Activated CD8-positive, alpha-beta T cell treated with anti-CD3 and anti-CD28 coated beads, Interleukin-2, amount 10 ng/mL, durations not matched to agents 7 days and 5 days (primary cell): Measurements from ENCODE around the gene LGI4. TPM values are rescaled to one million over a fixed set of nuclear protein-coding genes. Genes with fewer than 3 reads are reported as not detected.

Source experiments
- ATAC-seq: fragments of 150-1000 bp; cut with Tn5 transposase; one replicate; pipeline ENCODE4 v1.10.0; 2021; ENCODE audit warnings: moderate library complexity
- CTCF ChIA-PET: fragments of 350-600 bp; sonication (Branson Sonifier 250); formaldehyde crosslinking; loops from one replicate; lab custom pipeline; 2021; ENCODE audit warnings: antibody characterized with exemption; lab: Charles Lee
- POLR2A ChIA-PET: fragments of 350-600 bp; sonication (Branson Sonifier 250); formaldehyde crosslinking; loops from one replicate; lab custom pipeline; 2021; ENCODE audit warnings: antibody characterized with exemption; lab: Charles Lee
- DNase-seq: peaks from one replicate; pipeline ENCODE4 v3.0.0-alpha.2; 2020
- H3K27ac Mint-ChIP-seq: one replicate; pipeline ENCODE4 v1.8.0; 2021; ENCODE audit warnings: mild to moderate bottlenecking, mixed read lengths
- H3K27me3 Mint-ChIP-seq: one replicate; pipeline ENCODE4 v1.8.0; 2021; ENCODE audit warnings: low read depth, mixed read lengths
- H3K36me3 Mint-ChIP-seq: one replicate; pipeline ENCODE4 v1.8.0; 2021; ENCODE audit warnings: low read depth, mixed read lengths
- H3K4me1 Mint-ChIP-seq: one replicate; pipeline ENCODE4 v1.8.0; 2021; ENCODE audit warnings: low read depth, mixed read lengths
- H3K4me3 Mint-ChIP-seq: one replicate; pipeline ENCODE4 v1.8.0; 2021; ENCODE audit warnings: mild to moderate bottlenecking, mixed read lengths
- H3K9me3 Mint-ChIP-seq: one replicate; pipeline ENCODE4 v1.8.0; 2022; ENCODE audit warnings: mixed read lengths; ENCODE audit not compliant: insufficient read depth
- total RNA-seq, 2 experiments: library from RNA; stranded (reverse); gene quantifications; one replicate each; pipeline ENCODE4 v1.2.3, GENCODE V29; 2021

LGI4 gene
- total RNA-seq, 2 experiments from 2014 or later = 0.13 TPM

GRCh38 chr19:35128398-35129057, 6.3 kb downstream of the LGI4 start:
- ATAC-seq (no peak), DNase-seq (no peak)
- no peaks in the 10 kb centered on the region for H3K36me3 Mint-ChIP-seq
- ChIA-PET POLR2A (interaction anchor here (1.2 kb wide), 1 partner anchor 12 kb away, joined by 3 read pairs; no protein-coding TSS in a partner anchor), CTCF (interaction anchor here (1.6 kb wide), 1 partner anchor 62 kb away, joined by 4 read pairs; no protein-coding TSS in a partner anchor)
- H3K4me1 Mint-ChIP-seq = peaks cover 13% of the 10 kb centered on the region
- no peaks in the 10 kb centered on the region for H3K27me3 Mint-ChIP-seq
- no peak overlapping the region for H3K27ac Mint-ChIP-seq
- no peak overlapping the region for H3K4me3 Mint-ChIP-seq
- no peaks in the 10 kb centered on the region for H3K9me3 Mint-ChIP-seq

GRCh38 chr19:35127871-35128270, 7.0 kb downstream of the LGI4 start:
- POLR2A ChIA-PET = interaction anchor here (1.2 kb wide), 1 partner anchor 11 kb away, joined by 3 read pairs; no protein-coding TSS in a partner anchor
- no peak for ATAC-seq
- H3K36me3 Mint-ChIP-seq = no peaks in the 10 kb centered on the region

GRCh38 chr19:35126624-35126959, 8.3 kb downstream of the LGI4 start:
- Mint-ChIP-seq H3K36me3 (no peaks in the 10 kb centered on the region), H3K4me1 (peaks cover 13% of the 10 kb centered on the region), H3K27ac (no peak overlapping the region), H3K4me3 (no peak overlapping the region), H3K27me3 (no peaks in the 10 kb centered on the region), H3K9me3 (no peaks in the 10 kb centered on the region)
- DNase-seq (no peak), ATAC-seq (no peak)
- CTCF ChIA-PET = interaction anchor here (1.1 to 1.2 kb wide), 2 partner anchors 11 to 15 kb away, joined by 3 to 4 read pairs; no protein-coding TSS in a partner anchor
- POLR2A ChIA-PET = no interaction called here

More at GRCh38 chr19:35127871-35128270, 7.0 kb downstream of the LGI4 start:
- CTCF ChIA-PET = interaction anchor here (0.9 to 1.6 kb wide), 2 partner anchors 8 to 61 kb away, joined by 4 read pairs; no protein-coding TSS in a partner anchor
- DNase-seq = no peak
- peaks cover 13% of the 10 kb centered on the region for H3K4me1 Mint-ChIP-seq
- no peak overlapping the region for H3K4me3 Mint-ChIP-seq
- H3K9me3 Mint-ChIP-seq = no peaks in the 10 kb centered on the region
- no peaks in the 10 kb centered on the region for H3K27me3 Mint-ChIP-seq
- no peak overlapping the region for H3K27ac Mint-ChIP-seq

- H3K27ac Mint-ChIP-seq = peak overlapping the region; percentile 11
- no peaks in the 10 kb centered on the region for H3K27me3 Mint-ChIP-seq
- POLR2A ChIA-PET = no interaction called here
- H3K4me1 Mint-ChIP-seq = peaks cover 13% of the 10 kb centered on the region
- H3K36me3 Mint-ChIP-seq = no peaks in the 10 kb centered on the region
- no peak for ATAC-seq
- H3K4me3 Mint-ChIP-seq = no peak overlapping the region
- CTCF ChIA-PET = interaction anchor here (1.1 to 1.2 kb wide), 2 partner anchors 12 to 16 kb away, joined by 3 to 4 read pairs; no protein-coding TSS in a partner anchor
- H3K9me3 Mint-ChIP-seq = no peaks in the 10 kb centered on the region
- DNase-seq = no peak
These were observed 8.9 kb downstream of the LGI4 start for GRCh38 chr19:35125749-35126623.

- Mint-ChIP-seq H3K27ac (no peak overlapping the region), H3K9me3 (no peaks in the 10 kb centered on the region), H3K4me3 (no peak overlapping the region), H3K36me3 (no peaks in the 10 kb centered on the region), H3K27me3 (no peaks in the 10 kb centered on the region), H3K4me1 (peaks cover 13% of the 10 kb centered on the region)
- POLR2A ChIA-PET = no interaction called here
- ATAC-seq (no peak), DNase-seq (no peak)
- CTCF ChIA-PET = interaction anchor here (1.4 to 1.6 kb wide), 2 partner anchors 59 to 81 kb away, joined by 8 to 9 read pairs; no protein-coding TSS in a partner anchor
These were observed 9.6 kb downstream of the LGI4 start for GRCh38 chr19:35125270-35125717.

- ChIA-PET POLR2A (no interaction called here), CTCF (interaction anchor here (1.0 to 1.6 kb wide), 6 partner anchors 10 to 80 kb away, joined by 3 to 9 read pairs (median 7); partner anchors contain the start of gene LGI4)
- H3K9me3 Mint-ChIP-seq = no peaks in the 10 kb centered on the region
- peak overlapping the region; percentile 65 for H3K4me3 Mint-ChIP-seq
- ATAC-seq = peak; percentile 93
- H3K36me3 Mint-ChIP-seq = no peaks in the 10 kb centered on the region
- peak; percentile 88 for DNase-seq
- peak overlapping the region; percentile 61 for H3K27ac Mint-ChIP-seq
- peaks cover 13% of the 10 kb centered on the region for H3K4me1 Mint-ChIP-seq
- no peaks in the 10 kb centered on the region for H3K27me3 Mint-ChIP-seq
These were observed 10.5 kb downstream of the LGI4 start for GRCh38 chr19:35124098-35125060.

GRCh38 chr19:35123573-35123972, 11.3 kb downstream of the LGI4 start:
- Mint-ChIP-seq H3K36me3 (no peaks in the 10 kb centered on the region), H3K9me3 (no peaks in the 10 kb centered on the region), H3K27me3 (no peaks in the 10 kb centered on the region), H3K4me1 (peaks cover 13% of the 10 kb centered on the region), H3K4me3 (peak overlapping the region; percentile 65), H3K27ac (no peak overlapping the region)
- DNase-seq (no peak), ATAC-seq (no peak)
- CTCF ChIA-PET = interaction anchor here (1.2 kb wide), 1 partner anchor 32 kb away, joined by 3 read pairs; no protein-coding TSS in a partner anchor
- POLR2A ChIA-PET = no interaction called here

- POLR2A ChIA-PET = no interaction called here
- CTCF ChIA-PET = interaction anchor here (1.2 to 1.7 kb wide), 2 partner anchors 13 to 94 kb away, joined by 3 to 6 read pairs; no protein-coding TSS in a partner anchor
- ATAC-seq (no peak), DNase-seq (no peak)
- Mint-ChIP-seq H3K27me3 (no peaks in the 10 kb centered on the region), H3K27ac (no peak overlapping the region), H3K4me1 (peaks cover 13% of the 10 kb centered on the region), H3K4me3 (no peak overlapping the region), H3K36me3 (no peaks in the 10 kb centered on the region), H3K9me3 (no peaks in the 10 kb centered on the region)
These were observed 11.9 kb downstream of the LGI4 start for GRCh38 chr19:35122687-35123551.

GRCh38 chr19:35120898-35121297, 14.0 kb downstream of the LGI4 start:
- H3K36me3 Mint-ChIP-seq = no peaks in the 10 kb centered on the region
- peaks cover 13% of the 10 kb centered on the region for H3K4me1 Mint-ChIP-seq
- ATAC-seq = no peak
- H3K4me3 Mint-ChIP-seq = no peak overlapping the region
- ChIA-PET POLR2A (no interaction called here), CTCF (interaction anchor here (0.7 to 1.7 kb wide), 2 partner anchors 15 to 656 kb away, joined by 3 to 6 read pairs; no protein-coding TSS in a partner anchor)
- no peak overlapping the region for H3K27ac Mint-ChIP-seq
- no peak for DNase-seq
- H3K27me3 Mint-ChIP-seq = no peaks in the 10 kb centered on the region
- H3K9me3 Mint-ChIP-seq = no peaks in the 10 kb centered on the region

- Mint-ChIP-seq H3K4me1 (peaks cover 13% of the 10 kb centered on the region), H3K27ac (no peak overlapping the region), H3K36me3 (no peaks in the 10 kb centered on the region), H3K4me3 (no peak overlapping the region), H3K27me3 (no peaks in the 10 kb centered on the region), H3K9me3 (no peaks in the 10 kb centered on the region)
- ATAC-seq (no peak), DNase-seq (no peak)
- ChIA-PET POLR2A (no interaction called here), CTCF (no interaction called here)
These were observed 14.4 kb downstream of the LGI4 start for GRCh38 chr19:35120492-35120891.
